GM23248 (cell line): ENCODE data around the gene RELL1.

Source experiments
- EZH2 ChIP-seq: fragments of 200-600 bp; sonication (generic); IDR thresholded peaks from 2 replicates; pipeline ENCODE4 v1.6.1; 2018; ENCODE audit warnings: antibody characterized with exemption, mild to moderate bottlenecking; ENCODE audit not compliant: insufficient read depth, poor library complexity, severe bottlenecking
- EZH2phosphoT487 ChIP-seq: fragments of 200-600 bp; sonication (generic); IDR thresholded peaks from 2 replicates; pipeline ENCODE4 v1.6.1; 2018; ENCODE audit warnings: antibody characterized with exemption, moderate library complexity, mild to moderate bottlenecking, low read depth; ENCODE audit not compliant: insufficient read depth

GRCh38 chr4:37678624-37679023 is 7.6 kb downstream of the RELL1 start:
- TF ChIP-seq EZH2phosphoT487 (no peak), EZH2 (no peak)
